ENCODE measurements around the gene SCNN1A. TPM values are rescaled to one million over a fixed set of nuclear protein-coding genes. Genes with fewer than 3 reads are reported as not detected.

SCNN1A gene
- total and polyA plus RNA-seq, 2 of the 4 experiments (the other 2 are of a cell fraction): 0.41 TPM; not detected in 1

DNA sequence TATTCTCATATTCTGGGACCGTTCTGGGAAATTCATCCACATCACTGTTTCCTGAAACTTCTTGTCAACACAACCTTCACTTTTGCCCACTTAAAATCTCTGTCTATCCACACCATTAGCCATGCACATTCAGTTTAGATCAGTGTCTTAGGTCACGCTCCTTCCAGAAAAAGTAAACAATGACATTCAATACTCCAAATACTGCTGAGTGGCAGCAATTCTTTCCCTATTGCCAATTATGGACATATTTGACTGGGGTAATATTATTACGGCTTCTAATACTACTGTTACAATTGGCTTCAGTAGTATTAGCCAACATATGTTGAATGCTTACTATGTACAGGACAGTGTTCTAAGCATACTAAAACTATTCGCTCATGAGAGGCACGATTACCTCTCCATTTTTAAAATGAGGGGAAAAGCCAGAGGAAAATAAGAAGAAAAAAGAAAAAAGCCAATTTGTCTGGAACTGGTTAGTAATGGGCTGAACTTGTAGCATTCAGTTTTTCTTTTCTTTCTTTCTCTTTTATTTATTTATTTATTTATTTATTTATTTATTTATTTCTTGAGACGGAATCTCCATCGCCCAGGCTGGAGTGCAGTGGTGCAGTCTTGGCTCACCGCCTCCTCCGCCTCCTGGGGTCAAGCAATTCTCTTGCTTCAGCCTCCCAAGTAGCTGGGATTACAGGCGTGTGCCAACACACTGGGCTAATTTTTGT lies 32.0 kb upstream of the SCNN1A start:
- dilution Hi-C loops (cut with HindIII; ENCODE audit: low sequenced_read_pairs, unreplicated experiment): no loop called here
- Histone ChIP-seq H3K4me3 (ENCODE audit: insufficient read depth, low read depth, low read length) (no peak overlapping the region), H2AK9ac (replicated peaks; ENCODE audit: low read depth, low read length, poor library complexity) (no peak overlapping the region), H3K4me2 (ENCODE audit: low read depth, low read length) (no peak overlapping the region), H3K14ac (replicated peaks; ENCODE audit: low read depth, low read length) (no peak overlapping the region), H2AK5ac (ENCODE audit: low read depth, low read length) (no peak overlapping the region), H3K79me1 (ENCODE audit: low read depth in 1 of 2, low read length in 2 of 2) (no peaks in the 10 kb centered on the region), H3K9me3 (ENCODE audit: control insufficient read depth, insufficient read depth, low read length) (no peaks in the 10 kb centered on the region), H3K56ac (ENCODE audit: extremely low read depth, insufficient read depth, low read length) (no peak overlapping the region), H4K91ac (ENCODE audit: insufficient read depth, low read depth, low read length) (no peak overlapping the region), H3K27me3 (ENCODE audit: control insufficient read depth, insufficient read depth, low read length) (no peaks in the 10 kb centered on the region), H3K23ac (ENCODE audit: low read depth, low read length) (no peak overlapping the region), H4K8ac (ENCODE audit: low read depth in 2 of 2, low read length in 2 of 2) (no peak overlapping the region), H2BK15ac (ENCODE audit: low read depth, low read length) (no peak overlapping the region), H2AFZ (replicated peaks; ENCODE audit: low read length, poor library complexity) (no peak overlapping the region), H3K18ac (ENCODE audit: low read depth, low read length) (no peak overlapping the region), H2BK120ac (ENCODE audit: low read depth, low read length) (no peak overlapping the region), H3K4me1 (ENCODE audit: control insufficient read depth, insufficient read depth, low read length) (no peaks in the 10 kb centered on the region), H2BK5ac (ENCODE audit: low read depth, low read length, poor library complexity, severe bottlenecking) (no peak overlapping the region), H4K5ac (ENCODE audit: low read depth, low read length) (no peak overlapping the region), H3K9ac (ENCODE audit: low read depth, low read length) (no peak overlapping the region), H3K36me3 (ENCODE audit: control insufficient read depth, insufficient read depth, low read length) (no peaks in the 10 kb centered on the region; the same call in 1 of the 2 replicates), H3K4ac (ENCODE audit: low read depth, low read length) (no peak overlapping the region), H3K9me1 (ENCODE audit: insufficient read depth, low read length) (no peaks in the 10 kb centered on the region), H4K20me1 (ENCODE audit: insufficient read depth, low read length) (no peaks in the 10 kb centered on the region), H3K27ac (ENCODE audit: insufficient read depth, low read length) (no peak overlapping the region), H2BK20ac (ENCODE audit: low read depth, low read length) (no peak overlapping the region)
- intact Hi-C loops (cut with micrococcal nuclease): no loop called here
- TF ChIP-seq RCOR1 (IDR thresholded peaks at IDR 0.05; ENCODE audit: insufficient replicate concordance, low read length) (no peak), SMC3 (IDR thresholded peaks at IDR 0.05; ENCODE audit: low read depth, low read length) (no peak), BHLHE40 (IDR thresholded peaks at IDR 0.05; ENCODE audit: low read depth, low read length) (no peak), CEBPB (IDR thresholded peaks at IDR 0.05; ENCODE audit: low read depth, low read length) (no peak), FOS (IDR thresholded peaks at IDR 0.05; ENCODE audit: low read depth, low read length) (no peak), RFX5 (IDR thresholded peaks at IDR 0.05; ENCODE audit: low read depth, low read length) (no peak), NFE2L2 (IDR thresholded peaks at IDR 0.05; ENCODE audit: low read depth, low read length) (no peak), MAZ (IDR thresholded peaks at IDR 0.05; ENCODE audit: borderline replicate concordance, low read depth, low read length) (no peak), MAFK (IDR thresholded peaks at IDR 0.05; ENCODE audit: low read depth, low read length) (no peak; the same call in 1 of the 2 replicates), MXI1 (IDR thresholded peaks at IDR 0.05; ENCODE audit: borderline replicate concordance, low read depth, low read length) (no peak), RAD21 (IDR thresholded peaks at IDR 0.05; ENCODE audit: low read length) (no peak), CHD1 (IDR thresholded peaks at IDR 0.05; ENCODE audit: low read depth, low read length) (no peak), POLR2A (IDR thresholded peaks at IDR 0.05; ENCODE audit: low read depth, low read length) (no peak)
- TF ChIP-seq, protein P1, sequence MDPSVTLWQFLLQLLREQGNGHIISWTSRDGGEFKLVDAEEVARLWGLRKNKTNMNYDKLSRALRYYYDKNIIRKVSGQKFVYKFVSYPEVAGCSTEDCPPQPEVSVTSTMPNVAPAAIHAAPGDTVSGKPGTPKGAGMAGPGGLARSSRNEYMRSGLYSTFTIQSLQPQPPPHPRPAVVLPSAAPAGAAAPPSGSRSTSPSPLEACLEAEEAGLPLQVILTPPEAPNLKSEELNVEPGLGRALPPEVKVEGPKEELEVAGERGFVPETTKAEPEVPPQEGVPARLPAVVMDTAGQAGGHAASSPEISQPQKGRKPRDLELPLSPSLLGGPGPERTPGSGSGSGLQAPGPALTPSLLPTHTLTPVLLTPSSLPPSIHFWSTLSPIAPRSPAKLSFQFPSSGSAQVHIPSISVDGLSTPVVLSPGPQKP (IDR thresholded peaks at IDR 0.05; ENCODE audit: borderline replicate concordance, low read depth, low read length): no peak
- TF ChIP-seq, protein P2, sequence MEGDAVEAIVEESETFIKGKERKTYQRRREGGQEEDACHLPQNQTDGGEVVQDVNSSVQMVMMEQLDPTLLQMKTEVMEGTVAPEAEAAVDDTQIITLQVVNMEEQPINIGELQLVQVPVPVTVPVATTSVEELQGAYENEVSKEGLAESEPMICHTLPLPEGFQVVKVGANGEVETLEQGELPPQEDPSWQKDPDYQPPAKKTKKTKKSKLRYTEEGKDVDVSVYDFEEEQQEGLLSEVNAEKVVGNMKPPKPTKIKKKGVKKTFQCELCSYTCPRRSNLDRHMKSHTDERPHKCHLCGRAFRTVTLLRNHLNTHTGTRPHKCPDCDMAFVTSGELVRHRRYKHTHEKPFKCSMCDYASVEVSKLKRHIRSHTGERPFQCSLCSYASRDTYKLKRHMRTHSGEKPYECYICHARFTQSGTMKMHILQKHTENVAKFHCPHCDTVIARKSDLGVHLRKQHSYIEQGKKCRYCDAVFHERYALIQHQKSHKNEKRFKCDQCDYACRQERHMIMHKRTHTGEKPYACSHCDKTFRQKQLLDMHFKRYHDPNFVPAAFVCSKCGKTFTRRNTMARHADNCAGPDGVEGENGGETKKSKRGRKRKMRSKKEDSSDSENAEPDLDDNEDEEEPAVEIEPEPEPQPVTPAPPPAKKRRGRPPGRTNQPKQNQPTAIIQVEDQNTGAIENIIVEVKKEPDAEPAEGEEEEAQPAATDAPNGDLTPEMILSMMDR (conservative IDR thresholded peaks at IDR 0.05; ENCODE audit: low read depth, low read length): no peak
- TF ChIP-seq, protein P3, sequence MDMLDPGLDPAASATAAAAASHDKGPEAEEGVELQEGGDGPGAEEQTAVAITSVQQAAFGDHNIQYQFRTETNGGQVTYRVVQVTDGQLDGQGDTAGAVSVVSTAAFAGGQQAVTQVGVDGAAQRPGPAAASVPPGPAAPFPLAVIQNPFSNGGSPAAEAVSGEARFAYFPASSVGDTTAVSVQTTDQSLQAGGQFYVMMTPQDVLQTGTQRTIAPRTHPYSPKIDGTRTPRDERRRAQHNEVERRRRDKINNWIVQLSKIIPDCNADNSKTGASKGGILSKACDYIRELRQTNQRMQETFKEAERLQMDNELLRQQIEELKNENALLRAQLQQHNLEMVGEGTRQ (IDR thresholded peaks at IDR 0.05; ENCODE audit: low read depth, low read length): no peak
- CTCF ChIA-PET: no interaction called here
- DNase-seq (no peak), ATAC-seq (ENCODE audit: low read depth) (no peak)
- in situ Hi-C loops (cut with MboI; ENCODE audit: low sequenced_read_pairs): no loop called here
- no TSS peak for BruUV-seq (replicated peaks)
- WGBS, 2 experiments (ENCODE audit: extremely low coverage in 2 of 2, insufficient read length in 1 of 2): no CpG with 5 or more reads among the region's 10 CpGs
- POLR2A ChIA-PET (ENCODE audit: unreplicated experiment): no interaction called here

All from IMR-90 (cell line).